H9 (cell line): ENCODE measurements around the gene WIPF2. TPM values are rescaled to one million over a fixed set of nuclear protein-coding genes. Genes with fewer than 3 reads are reported as not detected.

Experiments
- DNase-seq: peaks from one replicate; pipeline ENCODE4 v3.0.0-alpha.2; 2017
- H2AFZ ChIP-seq: one replicate; pipeline ENCODE4 v1.6.1; 2013; ENCODE audit warnings: mild to moderate bottlenecking, low read length, control low read depth, moderate library complexity
- H2AK5ac ChIP-seq: 2 replicates; pipeline ENCODE4 v1.6.1; 2013; ENCODE audit warnings: low read length, control low read depth, mixed read lengths; ENCODE audit not compliant: insufficient read length
- H2BK120ac ChIP-seq: one replicate; pipeline ENCODE4 v1.6.1; 2013; ENCODE audit warnings: low read depth, mild to moderate bottlenecking, low read length, control low read depth, inconsistent platforms; ENCODE audit not compliant: poor library complexity, severe bottlenecking
- H2BK12ac ChIP-seq: 2 replicates; pipeline ENCODE4 v1.6.1; 2013; ENCODE audit warnings: low read length, control low read depth, mixed read lengths, low read depth; ENCODE audit not compliant: insufficient read length
- H2BK15ac ChIP-seq: 2 replicates; pipeline ENCODE4 v1.6.1; 2013; ENCODE audit warnings: low read depth, low read length, control low read depth
- H2BK20ac ChIP-seq: one replicate; pipeline ENCODE4 v1.6.1; 2013; ENCODE audit warnings: low read depth, mild to moderate bottlenecking, low read length, control low read depth, inconsistent platforms; ENCODE audit not compliant: poor library complexity, severe bottlenecking
- H2BK5ac ChIP-seq: 2 replicates; pipeline ENCODE4 v1.6.1; 2013; ENCODE audit warnings: low read length, control low read depth, mixed read lengths; ENCODE audit not compliant: insufficient read length
- H3K14ac ChIP-seq: 2 replicates; pipeline ENCODE4 v1.6.1; 2013; ENCODE audit warnings: low read length, control low read depth; ENCODE audit not compliant: insufficient read depth
- H3K18ac ChIP-seq: 2 replicates; pipeline ENCODE4 v1.6.1; 2013; ENCODE audit warnings: low read depth, mild to moderate bottlenecking, mixed read lengths, low read length, control low read depth; ENCODE audit not compliant: insufficient read length
- H3K23ac ChIP-seq: 2 replicates; pipeline ENCODE4 v1.6.1; 2013; ENCODE audit warnings: low read length, control low read depth, mixed read lengths, low read depth; ENCODE audit not compliant: insufficient read length
- H3K23me2 ChIP-seq: 2 replicates; pipeline ENCODE4 v1.6.1; 2013; ENCODE audit warnings: low read depth, mild to moderate bottlenecking, mixed read lengths, low read length, control low read depth; ENCODE audit not compliant: insufficient read length, poor library complexity, severe bottlenecking
- H3K27ac ChIP-seq: 2 replicates; pipeline ENCODE4 v1.5.1; 2013; ENCODE audit warnings: low read length, control low read depth, mixed read lengths, low read depth; ENCODE audit not compliant: insufficient read length
- H3K27me3 ChIP-seq: 2 replicates; pipeline ENCODE4 v1.6.1; 2013; ENCODE audit warnings: low read length, control low read depth, inconsistent platforms; ENCODE audit not compliant: insufficient read depth
- H3K4ac ChIP-seq: 2 replicates; pipeline ENCODE4 v1.6.1; 2013; ENCODE audit warnings: low read depth, mild to moderate bottlenecking, control low read depth, inconsistent platforms, low read length, moderate library complexity
- H3K4me1 ChIP-seq: 2 replicates; pipeline ENCODE4 v1.6.1; 2013; ENCODE audit warnings: low read length, control low read depth, inconsistent platforms; ENCODE audit not compliant: insufficient read depth
- H3K4me2 ChIP-seq: 2 replicates; pipeline ENCODE4 v1.6.1; 2013; ENCODE audit warnings: low read length, control low read depth, mixed read lengths; ENCODE audit not compliant: insufficient read length, insufficient read depth
- H3K56ac ChIP-seq: 2 replicates; pipeline ENCODE4 v1.6.1; 2013; ENCODE audit warnings: low read depth, mild to moderate bottlenecking, mixed read lengths, low read length, control low read depth; ENCODE audit not compliant: insufficient read length
- H3K79me1 ChIP-seq: 2 replicates; pipeline ENCODE4 v1.6.1; 2013; ENCODE audit warnings: low read depth, mild to moderate bottlenecking, moderate library complexity, low read length, control low read depth, inconsistent platforms; ENCODE audit not compliant: insufficient read depth, poor library complexity, severe bottlenecking
- H3K79me2 ChIP-seq: 2 replicates; pipeline ENCODE4 v1.6.1; 2013; ENCODE audit warnings: low read length, control low read depth, inconsistent platforms; ENCODE audit not compliant: insufficient read depth
- H3K9ac ChIP-seq: 2 replicates; pipeline ENCODE4 v1.6.1; 2013; ENCODE audit warnings: low read length, control low read depth, mixed read lengths; ENCODE audit not compliant: insufficient read length; ENCODE audit errors: extremely low read depth
- H3K9me3 ChIP-seq: one replicate; pipeline ENCODE4 v1.6.1; 2013; ENCODE audit warnings: low read depth, low read length, inconsistent platforms; ENCODE audit not compliant: control insufficient read depth
- H3T11ph ChIP-seq: one replicate; pipeline ENCODE4 v1.6.1; 2013; ENCODE audit warnings: mild to moderate bottlenecking, low read length, control low read depth, inconsistent platforms
- H4K20me1 ChIP-seq: one replicate; pipeline ENCODE4 v1.6.1; 2013; ENCODE audit not compliant: control insufficient read depth, insufficient read length, insufficient read depth
- H4K5ac ChIP-seq: 2 replicates; pipeline ENCODE4 v1.6.1; 2013; ENCODE audit warnings: low read depth, mild to moderate bottlenecking, mixed read lengths, low read length, control low read depth; ENCODE audit not compliant: insufficient read length
- H4K8ac ChIP-seq: replicated peaks from 2 replicates; pipeline ENCODE4 v1.6.1; 2013; ENCODE audit warnings: low read length, control low read depth, mixed read lengths, low read depth; ENCODE audit not compliant: insufficient read length
- H4K91ac ChIP-seq: 2 replicates; pipeline ENCODE4 v1.6.1; 2013; ENCODE audit warnings: low read depth, mild to moderate bottlenecking, moderate library complexity, mixed read lengths, low read length, control low read depth; ENCODE audit not compliant: insufficient read length
- H3K27ac Mint-ChIP-seq, 3 experiments: 2 replicates in 2 of 3; 3 replicates in 1 of 3; pipeline ENCODE4 v1.8.0; 2020 to 2021; ENCODE audit warnings: mixed read lengths in 3 of 3, mild to moderate bottlenecking in 1 of 3, moderate library complexity in 1 of 3
- H3K27me3 Mint-ChIP-seq: 2 replicates; pipeline ENCODE4 v1.8.0; 2021; ENCODE audit warnings: low read depth, mild to moderate bottlenecking, moderate library complexity, mixed read lengths
- H3K36me3 Mint-ChIP-seq, 3 experiments: 2 replicates in 2 of 3; 3 replicates in 1 of 3; pipeline ENCODE4 v1.8.0; 2020 to 2021; ENCODE audit warnings: low read depth in 3 of 3, mixed read lengths in 3 of 3; ENCODE audit not compliant: insufficient read depth in 1 of 3
- H3K4me1 Mint-ChIP-seq, 2 experiments: 2 replicates each; pipeline ENCODE4 v1.8.0; 2020; ENCODE audit warnings: mixed read lengths in 2 of 2
- H3K4me3 Mint-ChIP-seq, 2 experiments: 2 replicates in 1 of 2; 3 replicates in 1 of 2; pipeline ENCODE4 v1.8.0; 2020 to 2021; ENCODE audit warnings: mild to moderate bottlenecking in 2 of 2, mixed read lengths in 2 of 2, moderate library complexity in 1 of 2
- H3K9me3 Mint-ChIP-seq, 2 experiments: 2 replicates in 1 of 2; 3 replicates in 1 of 2; pipeline ENCODE4 v1.8.0; 2020; ENCODE audit warnings: mild to moderate bottlenecking in 2 of 2, mixed read lengths in 2 of 2, moderate library complexity in 1 of 2
- WGBS: extraction: QIAGEN DNeasy Blood & Tissue Kit; methylation state at CpG from one replicate; pipeline ENCODE4 v1.1.7; 2013; ENCODE audit warnings: missing lambda C conversion rate, low lambda C conversion rate, mixed read lengths; ENCODE audit not compliant: insufficient read length; ENCODE audit errors: extremely low coverage; 5-methylcytosine and 5-hydroxymethylcytosine counted together
- total RNA-seq: library from RNA; stranded (reverse); gene quantifications from 2 replicates; pipeline ENCODE4 v1.2.1, GENCODE V29; 2021
- TF ChIP-seq, protein P1 (sequence below): fragments of 200-600 bp; sonication (generic); conservative IDR thresholded peaks from 3 replicates; pipeline ENCODE4 v1.8.0; 2021; ENCODE audit warnings: antibody characterized with exemption, mild to moderate bottlenecking

Gene WIPF2
- total RNA-seq, 1 experiment from 2014 or later = 24.2 TPM

DNA sequence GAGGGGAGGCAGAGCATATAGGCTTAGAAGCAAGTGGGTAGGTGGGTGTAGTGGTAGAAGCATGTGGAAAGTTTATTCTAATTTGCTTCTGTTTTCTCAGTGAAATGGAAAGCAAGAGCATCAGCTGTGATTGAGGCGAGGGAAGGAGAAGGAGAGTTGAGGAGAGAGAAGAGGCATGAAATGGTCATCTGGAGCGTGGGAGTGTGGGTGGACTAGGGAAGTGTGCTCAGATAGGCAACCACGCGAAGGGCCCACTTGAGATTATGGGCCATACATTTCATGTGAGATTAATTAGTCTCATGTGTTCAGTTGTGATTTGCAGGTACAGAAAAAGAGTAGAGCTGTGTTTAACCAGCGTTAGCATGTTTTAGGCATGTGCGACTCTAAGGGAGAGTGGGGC lies 47.8 kb downstream of the WIPF2 start:
- no peak overlapping the region for H2BK120ac ChIP-seq
- no peaks in the 10 kb centered on the region for H3K79me2 ChIP-seq
- H3T11ph ChIP-seq = no peak overlapping the region
- no peak overlapping the region for H4K8ac ChIP-seq
- H4K20me1 ChIP-seq = no peaks in the 10 kb centered on the region
- no peaks in the 10 kb centered on the region for H3K27me3 ChIP-seq
- H4K5ac ChIP-seq = no peak overlapping the region
- no peak overlapping the region for H2BK12ac ChIP-seq
- Mint-ChIP-seq H3K27ac (no peak overlapping the region), H3K4me1 (peaks cover 0 to 7% of the 10 kb centered on the region in 2 experiments; a peak in 2 of 4 replicates), H3K4me3 (no peak overlapping the region), H3K36me3 (peaks cover 14 to 18% (median 17%) of the 10 kb centered on the region in 3 experiments; a peak in 6 of 7 replicates), H3K9me3 (no peaks in the 10 kb centered on the region), H3K27me3 (no peaks in the 10 kb centered on the region)
- no peak overlapping the region for H3K27ac ChIP-seq
- no peaks in the 10 kb centered on the region for H3K79me1 ChIP-seq
- no peak overlapping the region for H2AFZ ChIP-seq
- no peak overlapping the region for H3K4me2 ChIP-seq
- no peaks in the 10 kb centered on the region for H3K23me2 ChIP-seq
- TF ChIP-seq, protein P1, sequence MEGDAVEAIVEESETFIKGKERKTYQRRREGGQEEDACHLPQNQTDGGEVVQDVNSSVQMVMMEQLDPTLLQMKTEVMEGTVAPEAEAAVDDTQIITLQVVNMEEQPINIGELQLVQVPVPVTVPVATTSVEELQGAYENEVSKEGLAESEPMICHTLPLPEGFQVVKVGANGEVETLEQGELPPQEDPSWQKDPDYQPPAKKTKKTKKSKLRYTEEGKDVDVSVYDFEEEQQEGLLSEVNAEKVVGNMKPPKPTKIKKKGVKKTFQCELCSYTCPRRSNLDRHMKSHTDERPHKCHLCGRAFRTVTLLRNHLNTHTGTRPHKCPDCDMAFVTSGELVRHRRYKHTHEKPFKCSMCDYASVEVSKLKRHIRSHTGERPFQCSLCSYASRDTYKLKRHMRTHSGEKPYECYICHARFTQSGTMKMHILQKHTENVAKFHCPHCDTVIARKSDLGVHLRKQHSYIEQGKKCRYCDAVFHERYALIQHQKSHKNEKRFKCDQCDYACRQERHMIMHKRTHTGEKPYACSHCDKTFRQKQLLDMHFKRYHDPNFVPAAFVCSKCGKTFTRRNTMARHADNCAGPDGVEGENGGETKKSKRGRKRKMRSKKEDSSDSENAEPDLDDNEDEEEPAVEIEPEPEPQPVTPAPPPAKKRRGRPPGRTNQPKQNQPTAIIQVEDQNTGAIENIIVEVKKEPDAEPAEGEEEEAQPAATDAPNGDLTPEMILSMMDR = no peak
- no peak overlapping the region for H3K56ac ChIP-seq
- H3K14ac ChIP-seq = no peak overlapping the region
- no peak overlapping the region for H3K9ac ChIP-seq
- H4K91ac ChIP-seq = no peak overlapping the region
- H2BK5ac ChIP-seq = no peak overlapping the region
- DNase-seq = no peak
- H3K18ac ChIP-seq = no peak overlapping the region
- H3K23ac ChIP-seq = no peak overlapping the region
- no peak overlapping the region for H2AK5ac ChIP-seq
- H2BK20ac ChIP-seq = no peak overlapping the region
- no peak overlapping the region for H3K4ac ChIP-seq
- no peaks in the 10 kb centered on the region for H3K4me1 ChIP-seq
- H2BK15ac ChIP-seq = no peak overlapping the region
- WGBS = no CpG with 5 or more reads among the region's 6 CpGs
- H3K9me3 ChIP-seq = no peaks in the 10 kb centered on the region
